NB4 (cell line): Measurements from ENCODE around the gene LRRC17.
"Not testable (repeated sequence)": the region's sequence is repeated elsewhere in the genome, so short reads cannot be mapped to it uniquely, and the experiment has no call there.

ENCODE experiments used
- POLR2A ChIP-seq: IDR thresholded peaks from 2 replicates; pipeline ENCODE4 v1.6.1; 2011; ENCODE audit warnings: mild to moderate bottlenecking; ENCODE audit not compliant: insufficient read length; ENCODE audit errors: extremely low read depth
- TF ChIP-seq, protein P1 (sequence below): IDR thresholded peaks from one replicate; pipeline ENCODE4 v1.5.1; 2012; ENCODE audit warnings: low read depth, low read length

DNA sequence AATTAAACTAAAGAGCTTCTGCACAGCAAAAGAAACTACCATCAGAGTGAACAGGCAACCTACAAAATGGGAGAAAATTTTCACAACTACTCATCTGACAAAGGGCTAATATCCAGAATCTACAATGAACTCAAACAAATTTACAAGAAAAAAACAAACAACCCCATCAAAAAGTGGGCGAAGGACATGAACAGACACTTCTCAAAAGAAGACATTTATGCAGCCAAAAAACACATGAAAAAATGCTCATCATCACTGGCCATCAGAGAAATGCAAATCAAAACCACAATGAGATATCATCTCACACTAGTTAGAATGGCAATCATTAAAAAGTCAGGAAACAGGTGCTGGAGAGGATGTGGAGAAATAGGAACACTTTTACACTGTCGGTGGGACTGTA is 49.2 kb downstream of the LRRC17 start:
- TF ChIP-seq, protein P1, sequence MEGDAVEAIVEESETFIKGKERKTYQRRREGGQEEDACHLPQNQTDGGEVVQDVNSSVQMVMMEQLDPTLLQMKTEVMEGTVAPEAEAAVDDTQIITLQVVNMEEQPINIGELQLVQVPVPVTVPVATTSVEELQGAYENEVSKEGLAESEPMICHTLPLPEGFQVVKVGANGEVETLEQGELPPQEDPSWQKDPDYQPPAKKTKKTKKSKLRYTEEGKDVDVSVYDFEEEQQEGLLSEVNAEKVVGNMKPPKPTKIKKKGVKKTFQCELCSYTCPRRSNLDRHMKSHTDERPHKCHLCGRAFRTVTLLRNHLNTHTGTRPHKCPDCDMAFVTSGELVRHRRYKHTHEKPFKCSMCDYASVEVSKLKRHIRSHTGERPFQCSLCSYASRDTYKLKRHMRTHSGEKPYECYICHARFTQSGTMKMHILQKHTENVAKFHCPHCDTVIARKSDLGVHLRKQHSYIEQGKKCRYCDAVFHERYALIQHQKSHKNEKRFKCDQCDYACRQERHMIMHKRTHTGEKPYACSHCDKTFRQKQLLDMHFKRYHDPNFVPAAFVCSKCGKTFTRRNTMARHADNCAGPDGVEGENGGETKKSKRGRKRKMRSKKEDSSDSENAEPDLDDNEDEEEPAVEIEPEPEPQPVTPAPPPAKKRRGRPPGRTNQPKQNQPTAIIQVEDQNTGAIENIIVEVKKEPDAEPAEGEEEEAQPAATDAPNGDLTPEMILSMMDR: not testable (repeated sequence)
- TF ChIP-seq POLR2A: not testable (repeated sequence)
